Measurements from ENCODE around the gene TEDDM1.

Gene TEDDM1

GRCh38 chr1:182374101-182374834 is 26.2 kb downstream of the TEDDM1 start:
- Histone ChIP-seq H3K36me3 (ENCODE audit: control insufficient read depth, low read depth, low read length) (no peaks in the 10 kb centered on the region), H3K27ac (ENCODE audit: low read length) (no peak overlapping the region), H3K27me3 (ENCODE audit: control insufficient read depth, insufficient read depth, low read length) (no peaks in the 10 kb centered on the region), H3K9me3 (ENCODE audit: control insufficient read depth, low read depth, low read length) (no peaks in the 10 kb centered on the region), H3K9ac (ENCODE audit: low read length) (no peak overlapping the region), H3K4me1 (ENCODE audit: control insufficient read depth, low read depth, low read length) (no peaks in the 10 kb centered on the region), H3K4me3 (ENCODE audit: low read length) (no peak overlapping the region)

GRCh38 chr1:182370532-182370931 is 29.9 kb downstream of the TEDDM1 start:
- no peak overlapping the region for H3K9ac ChIP-seq (ENCODE audit: low read length)
- H3K27me3 ChIP-seq (ENCODE audit: control insufficient read depth, insufficient read depth, low read length): no peaks in the 10 kb centered on the region
- H3K36me3 ChIP-seq (ENCODE audit: control insufficient read depth, low read depth, low read length): no peaks in the 10 kb centered on the region
- H3K4me3 ChIP-seq (ENCODE audit: low read length): no peak overlapping the region
- no peaks in the 10 kb centered on the region for H3K9me3 ChIP-seq (ENCODE audit: control insufficient read depth, low read depth, low read length)
- H3K4me1 ChIP-seq (ENCODE audit: control insufficient read depth, low read depth, low read length): no peaks in the 10 kb centered on the region
- no peak overlapping the region for H3K27ac ChIP-seq (ENCODE audit: low read length)

- H3K4me3 ChIP-seq (ENCODE audit: low read length): no peak overlapping the region
- H3K27ac ChIP-seq (ENCODE audit: low read length): no peak overlapping the region
These were observed 31.6 kb downstream of the TEDDM1 start for GRCh38 chr1:182368903-182369302.

GRCh38 chr1:182368358-182368757 is 32.1 kb downstream of the TEDDM1 start:
- Histone ChIP-seq H3K4me3 (ENCODE audit: low read length) (no peak overlapping the region), H3K36me3 (ENCODE audit: control insufficient read depth, low read depth, low read length) (no peaks in the 10 kb centered on the region), H3K9me3 (ENCODE audit: control insufficient read depth, low read depth, low read length) (no peaks in the 10 kb centered on the region), H3K9ac (ENCODE audit: low read length) (no peak overlapping the region), H3K27ac (ENCODE audit: low read length) (no peak overlapping the region), H3K27me3 (ENCODE audit: control insufficient read depth, insufficient read depth, low read length) (no peaks in the 10 kb centered on the region), H3K4me1 (ENCODE audit: control insufficient read depth, low read depth, low read length) (peaks cover 2% of the 10 kb centered on the region)

More at GRCh38 chr1:182368903-182369302, 31.6 kb downstream of the TEDDM1 start:
- H3K27me3 ChIP-seq (ENCODE audit: control insufficient read depth, insufficient read depth, low read length): no peaks in the 10 kb centered on the region
- H3K9me3 ChIP-seq (ENCODE audit: control insufficient read depth, low read depth, low read length): no peaks in the 10 kb centered on the region
- H3K4me1 ChIP-seq (ENCODE audit: control insufficient read depth, low read depth, low read length): no peaks in the 10 kb centered on the region
- no peak overlapping the region for H3K9ac ChIP-seq (ENCODE audit: low read length)
- H3K36me3 ChIP-seq (ENCODE audit: control insufficient read depth, low read depth, low read length): no peaks in the 10 kb centered on the region

- H3K27ac ChIP-seq (ENCODE audit: low read length): no peak overlapping the region
- H3K27me3 ChIP-seq (ENCODE audit: control insufficient read depth, insufficient read depth, low read length): no peaks in the 10 kb centered on the region
- H3K9ac ChIP-seq (ENCODE audit: low read length): no peak overlapping the region
- no peak overlapping the region for H3K4me3 ChIP-seq (ENCODE audit: low read length)
- H3K36me3 ChIP-seq (ENCODE audit: control insufficient read depth, low read depth, low read length): no peaks in the 10 kb centered on the region
- H3K4me1 ChIP-seq (ENCODE audit: control insufficient read depth, low read depth, low read length): peaks cover 7% of the 10 kb centered on the region
- H3K9me3 ChIP-seq (ENCODE audit: control insufficient read depth, low read depth, low read length): no peaks in the 10 kb centered on the region
These were observed 32.5 kb downstream of the TEDDM1 start for GRCh38 chr1:182367926-182368325.

- H3K27ac ChIP-seq (ENCODE audit: low read length): no peak overlapping the region
- H3K36me3 ChIP-seq (ENCODE audit: control insufficient read depth, low read depth, low read length): no peaks in the 10 kb centered on the region
- H3K9me3 ChIP-seq (ENCODE audit: control insufficient read depth, low read depth, low read length): no peaks in the 10 kb centered on the region
- H3K4me1 ChIP-seq (ENCODE audit: control insufficient read depth, low read depth, low read length): peaks cover 12% of the 10 kb centered on the region
- H3K4me3 ChIP-seq (ENCODE audit: low read length): no peak overlapping the region
- no peaks in the 10 kb centered on the region for H3K27me3 ChIP-seq (ENCODE audit: control insufficient read depth, insufficient read depth, low read length)
- no peak overlapping the region for H3K9ac ChIP-seq (ENCODE audit: low read length)
These were observed 33.9 kb downstream of the TEDDM1 start for GRCh38 chr1:182366596-182366995.

GRCh38 chr1:182359645-182360044 is 40.8 kb downstream of the TEDDM1 start:
- H3K27me3 ChIP-seq (ENCODE audit: control insufficient read depth, insufficient read depth, low read length): no peaks in the 10 kb centered on the region
- H3K9me3 ChIP-seq (ENCODE audit: control insufficient read depth, low read depth, low read length): no peaks in the 10 kb centered on the region
- peaks cover 37% of the 10 kb centered on the region for H3K4me1 ChIP-seq (ENCODE audit: control insufficient read depth, low read depth, low read length)
- H3K36me3 ChIP-seq (ENCODE audit: control insufficient read depth, low read depth, low read length): no peaks in the 10 kb centered on the region
- H3K9ac ChIP-seq (ENCODE audit: low read length): no peak overlapping the region
- H3K27ac ChIP-seq (ENCODE audit: low read length): no peak overlapping the region
- H3K4me3 ChIP-seq (ENCODE audit: low read length): no peak overlapping the region

GRCh38 chr1:182357913-182358312 is 42.6 kb downstream of the TEDDM1 start:
- Histone ChIP-seq H3K4me1 (ENCODE audit: control insufficient read depth, low read depth, low read length) (peaks cover 30% of the 10 kb centered on the region), H3K36me3 (ENCODE audit: control insufficient read depth, low read depth, low read length) (no peaks in the 10 kb centered on the region), H3K9me3 (ENCODE audit: control insufficient read depth, low read depth, low read length) (no peaks in the 10 kb centered on the region), H3K27ac (ENCODE audit: low read length) (no peak overlapping the region), H3K9ac (ENCODE audit: low read length) (no peak overlapping the region), H3K27me3 (ENCODE audit: control insufficient read depth, insufficient read depth, low read length) (no peaks in the 10 kb centered on the region), H3K4me3 (ENCODE audit: low read length) (no peak overlapping the region)

GRCh38 chr1:182357171-182357570 is 43.3 kb downstream of the TEDDM1 start:
- Histone ChIP-seq H3K9me3 (ENCODE audit: control insufficient read depth, low read depth, low read length) (no peaks in the 10 kb centered on the region), H3K4me3 (ENCODE audit: low read length) (no peak overlapping the region), H3K9ac (ENCODE audit: low read length) (no peak overlapping the region), H3K4me1 (ENCODE audit: control insufficient read depth, low read depth, low read length) (peaks cover 25% of the 10 kb centered on the region), H3K27ac (ENCODE audit: low read length) (no peak overlapping the region), H3K27me3 (ENCODE audit: control insufficient read depth, insufficient read depth, low read length) (no peaks in the 10 kb centered on the region), H3K36me3 (ENCODE audit: control insufficient read depth, low read depth, low read length) (no peaks in the 10 kb centered on the region)

GRCh38 chr1:182355723-182356098 is 44.8 kb downstream of the TEDDM1 start:
- H3K9me3 ChIP-seq (ENCODE audit: control insufficient read depth, low read depth, low read length): no peaks in the 10 kb centered on the region
- no peak overlapping the region for H3K27ac ChIP-seq (ENCODE audit: low read length)
- H3K9ac ChIP-seq (ENCODE audit: low read length): no peak overlapping the region
- H3K27me3 ChIP-seq (ENCODE audit: control insufficient read depth, insufficient read depth, low read length): no peaks in the 10 kb centered on the region
- H3K4me1 ChIP-seq (ENCODE audit: control insufficient read depth, low read depth, low read length): peaks cover 25% of the 10 kb centered on the region
- no peaks in the 10 kb centered on the region for H3K36me3 ChIP-seq (ENCODE audit: control insufficient read depth, low read depth, low read length)
- no peak overlapping the region for H3K4me3 ChIP-seq (ENCODE audit: low read length)

GRCh38 chr1:182351790-182352364 is 48.6 kb downstream of the TEDDM1 start:
- H3K9ac ChIP-seq (ENCODE audit: low read length): no peak overlapping the region
- no peak overlapping the region for H3K27ac ChIP-seq (ENCODE audit: low read length)
- H3K4me3 ChIP-seq (ENCODE audit: low read length): no peak overlapping the region
- H3K9me3 ChIP-seq (ENCODE audit: control insufficient read depth, low read depth, low read length): no peaks in the 10 kb centered on the region
- H3K4me1 ChIP-seq (ENCODE audit: control insufficient read depth, low read depth, low read length): peaks cover 7% of the 10 kb centered on the region
- no peaks in the 10 kb centered on the region for H3K36me3 ChIP-seq (ENCODE audit: control insufficient read depth, low read depth, low read length)
- no peaks in the 10 kb centered on the region for H3K27me3 ChIP-seq (ENCODE audit: control insufficient read depth, insufficient read depth, low read length)

- Histone ChIP-seq H3K27me3 (ENCODE audit: control insufficient read depth, insufficient read depth, low read length) (no peaks in the 10 kb centered on the region), H3K4me1 (ENCODE audit: control insufficient read depth, low read depth, low read length) (peaks cover 7% of the 10 kb centered on the region), H3K4me3 (ENCODE audit: low read length) (no peak overlapping the region), H3K36me3 (ENCODE audit: control insufficient read depth, low read depth, low read length) (no peaks in the 10 kb centered on the region), H3K9me3 (ENCODE audit: control insufficient read depth, low read depth, low read length) (no peaks in the 10 kb centered on the region), H3K9ac (ENCODE audit: low read length) (no peak overlapping the region), H3K27ac (ENCODE audit: low read length) (no peak overlapping the region)
These were observed 49.6 kb downstream of the TEDDM1 start for GRCh38 chr1:182350839-182351238.
